CD4-positive, alpha-beta T cell treated with Interleukin-6 at 100 ng/mL for 8 hours (primary cell): ENCODE results near the gene SLC25A11.

Experiments used
- DNase-seq: peaks from one replicate; pipeline ENCODE4 v3.0.0-alpha.2; 2020; ENCODE audit warnings: mixed read lengths, low spot score

Gene SLC25A11

DNA sequence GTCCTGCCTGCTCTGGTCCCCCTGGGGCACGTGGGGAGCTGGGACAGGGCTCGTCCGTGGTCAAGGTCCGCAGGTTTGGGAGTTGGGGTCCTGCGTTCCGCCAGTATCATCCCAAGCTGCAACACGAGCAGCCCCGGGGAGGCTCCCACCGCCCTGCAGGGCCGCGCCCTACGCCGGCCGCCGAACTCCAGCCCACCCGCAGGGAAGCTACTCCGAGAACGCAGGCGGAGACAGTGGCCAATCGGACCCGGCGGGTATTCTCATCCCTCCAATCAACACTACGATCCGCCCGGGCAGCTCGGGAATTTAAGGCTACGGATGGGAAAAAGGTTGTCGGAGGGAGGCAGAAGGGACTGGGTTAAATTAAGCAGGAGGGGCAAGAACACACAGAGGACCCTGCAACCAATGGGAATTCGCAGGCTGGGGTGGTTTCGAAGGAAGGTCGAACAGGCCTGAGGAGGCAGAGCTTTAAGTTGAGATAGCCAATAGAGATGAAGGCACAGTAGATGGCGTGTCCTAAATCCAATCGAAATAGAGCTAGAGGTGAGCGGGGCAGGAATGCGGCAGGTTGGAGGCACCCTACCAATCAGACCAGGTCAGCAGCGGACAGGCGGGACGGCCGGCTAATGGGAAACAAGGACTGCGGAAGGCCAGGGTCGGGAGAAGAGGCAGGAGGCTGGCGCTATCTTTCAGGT lies 27.1 kb upstream of the SLC25A11 start:
- peak; percentile 99 for DNase-seq

DNA sequence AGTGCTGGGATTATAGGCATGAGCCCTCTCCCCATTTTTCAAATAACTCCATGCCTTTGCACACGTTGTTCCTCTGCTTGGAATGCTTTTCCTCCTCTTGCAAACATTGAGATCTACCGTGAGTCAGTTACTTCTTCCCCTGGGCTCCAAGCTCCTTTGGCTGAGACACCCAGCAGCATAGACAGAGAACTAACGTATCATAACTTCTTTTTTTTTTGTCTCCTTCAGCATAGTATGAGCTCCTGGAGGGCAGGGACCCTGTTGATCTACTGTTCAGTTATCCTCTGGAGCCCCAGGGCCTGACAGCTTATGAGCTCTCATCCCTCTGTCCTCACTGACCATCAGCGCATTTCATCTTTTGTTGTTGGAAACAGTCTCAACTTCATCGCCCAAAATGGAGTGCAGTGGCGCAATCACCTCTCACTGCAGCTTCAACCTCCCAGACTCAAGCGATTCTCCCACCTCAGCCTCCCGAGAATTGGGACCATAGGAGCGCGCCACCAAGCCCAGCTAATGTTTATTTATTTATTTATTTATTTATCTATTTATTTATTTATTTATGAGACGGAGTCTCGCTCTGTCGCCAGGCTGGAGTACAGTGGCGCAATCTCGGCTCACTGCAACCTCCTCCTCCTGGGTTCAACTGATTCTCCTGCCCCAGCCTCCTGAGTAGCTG lies 25.6 kb upstream of the SLC25A11 start:
- DNase-seq: no peak

DNA sequence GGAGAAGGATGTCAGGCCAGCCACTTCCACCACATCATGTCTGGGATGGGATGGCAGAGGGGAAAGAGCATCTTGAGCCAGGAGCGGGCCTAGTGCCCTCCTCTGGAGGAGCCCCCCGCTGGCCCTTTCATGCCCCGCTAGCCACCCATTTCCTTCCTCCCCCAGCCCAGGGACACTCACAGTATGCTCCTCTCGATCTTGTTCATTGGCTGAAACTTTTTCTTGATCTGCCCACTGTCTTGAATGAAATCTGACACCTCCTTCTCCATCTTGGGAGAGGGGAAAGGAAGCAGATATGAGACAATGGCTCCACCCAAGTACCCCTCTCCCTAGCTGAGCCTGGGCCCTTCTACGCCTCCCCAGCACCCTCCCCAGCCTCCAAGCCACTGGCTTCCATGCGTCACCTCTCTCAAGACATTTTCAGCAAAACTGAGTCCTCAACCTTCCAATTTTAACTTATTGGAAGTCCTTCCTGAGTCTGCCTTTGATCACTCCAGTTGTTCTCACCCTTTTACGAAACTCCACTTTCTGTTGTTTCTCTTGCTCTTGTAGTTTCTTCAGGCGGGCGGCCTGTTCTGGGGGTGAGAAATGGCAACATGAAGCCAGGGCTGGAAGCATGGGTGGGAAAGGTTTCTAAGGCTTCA lies 20.6 kb upstream of the SLC25A11 start:
- no peak for DNase-seq

DNA sequence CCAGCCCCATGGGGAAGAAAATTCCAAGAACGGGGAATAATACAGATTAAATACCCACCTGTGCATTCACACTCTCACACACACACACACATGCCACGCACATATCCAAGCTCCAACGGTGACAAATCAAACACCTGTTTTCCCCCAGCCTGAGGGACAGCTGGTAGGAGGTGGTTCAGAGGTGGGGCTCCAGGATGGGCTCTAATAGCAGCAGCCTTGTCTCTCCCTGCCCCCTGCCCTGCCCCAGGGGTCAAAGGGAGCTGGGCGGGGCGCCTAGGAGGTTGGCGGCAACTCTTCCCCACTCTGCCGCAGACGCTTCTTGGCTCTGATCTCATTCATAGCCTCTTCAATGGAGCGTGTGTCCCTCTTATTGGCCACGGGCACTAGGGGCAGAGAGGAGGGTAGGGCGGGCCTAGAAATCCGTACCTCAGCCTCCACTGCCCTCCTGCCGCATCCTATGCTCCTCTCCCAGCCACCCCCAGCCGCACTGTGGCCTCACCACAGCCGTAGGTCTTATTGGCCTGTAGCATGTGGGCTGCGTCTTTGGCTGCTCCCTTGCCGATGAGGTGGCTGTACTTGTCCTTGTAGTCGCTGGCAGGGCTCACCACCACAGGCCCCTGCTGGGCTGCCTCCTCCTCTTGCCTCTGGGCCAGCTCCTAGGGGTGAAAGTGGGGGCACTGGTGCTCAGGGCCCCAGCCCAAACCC lies 19.6 kb upstream of the SLC25A11 start:
- no peak for DNase-seq

DNA sequence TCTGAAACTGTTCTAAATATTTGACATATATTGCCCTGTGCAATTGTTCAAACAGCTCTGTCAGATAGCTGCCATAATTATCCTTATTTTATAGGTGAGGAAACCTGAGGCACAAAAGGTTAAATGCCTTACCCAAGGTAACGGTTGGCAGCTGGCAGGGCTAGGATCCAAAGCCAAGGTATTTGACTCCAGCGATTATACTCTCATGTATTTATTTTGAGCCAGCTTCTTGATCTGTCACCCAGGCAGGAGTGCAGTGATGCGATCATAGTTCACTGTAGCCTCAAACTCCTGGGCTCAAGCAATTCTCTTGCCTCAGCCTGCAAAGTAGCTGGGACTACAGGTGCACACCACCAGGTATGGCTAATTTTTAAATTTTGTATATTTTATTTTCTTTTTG lies 18.3 kb upstream of the SLC25A11 start:
- DNase-seq: no peak

DNA sequence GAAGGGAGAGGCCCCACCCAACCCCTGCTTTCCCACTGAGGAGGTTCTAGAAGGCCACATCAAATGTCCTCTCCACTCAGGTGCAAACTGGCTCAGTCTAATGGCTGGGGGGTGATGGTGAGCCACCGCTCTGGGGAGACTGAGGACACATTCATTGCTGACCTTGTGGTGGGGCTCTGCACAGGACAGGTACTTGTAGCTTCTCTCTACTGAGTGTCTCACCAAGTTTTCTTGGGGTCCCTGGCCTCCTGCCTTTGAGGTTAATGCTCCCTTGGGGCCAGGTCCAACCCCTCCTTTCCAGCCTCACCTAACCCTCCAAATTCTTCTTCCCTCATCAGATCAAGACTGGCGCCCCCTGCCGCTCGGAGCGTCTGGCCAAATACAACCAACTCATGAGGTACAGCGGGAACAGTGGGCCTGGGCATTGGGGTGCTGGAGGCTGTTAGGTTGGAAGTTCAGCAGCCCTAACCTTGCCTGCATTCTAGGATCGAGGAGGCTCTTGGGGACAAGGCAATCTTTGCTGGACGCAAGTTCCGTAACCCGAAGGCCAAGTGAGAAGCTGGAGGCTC lies 16.7 kb upstream of the SLC25A11 start:
- peak; percentile 35 for DNase-seq

DNA sequence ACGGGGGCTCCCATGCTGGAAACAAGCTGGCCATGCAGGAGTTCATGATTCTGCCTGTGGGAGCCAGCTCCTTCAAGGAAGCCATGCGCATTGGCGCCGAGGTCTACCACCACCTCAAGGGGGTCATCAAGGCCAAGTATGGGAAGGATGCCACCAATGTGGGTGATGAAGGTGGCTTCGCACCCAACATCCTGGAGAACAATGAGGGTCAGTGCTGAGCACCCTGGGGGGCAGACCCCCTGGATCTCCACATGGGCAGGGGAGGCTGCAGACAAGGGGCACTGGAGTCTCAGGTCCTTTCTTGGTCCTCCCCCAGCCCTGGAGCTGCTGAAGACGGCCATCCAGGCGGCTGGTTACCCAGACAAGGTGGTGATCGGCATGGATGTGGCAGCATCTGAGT lies 15.2 kb upstream of the SLC25A11 start:
- no peak for DNase-seq

DNA sequence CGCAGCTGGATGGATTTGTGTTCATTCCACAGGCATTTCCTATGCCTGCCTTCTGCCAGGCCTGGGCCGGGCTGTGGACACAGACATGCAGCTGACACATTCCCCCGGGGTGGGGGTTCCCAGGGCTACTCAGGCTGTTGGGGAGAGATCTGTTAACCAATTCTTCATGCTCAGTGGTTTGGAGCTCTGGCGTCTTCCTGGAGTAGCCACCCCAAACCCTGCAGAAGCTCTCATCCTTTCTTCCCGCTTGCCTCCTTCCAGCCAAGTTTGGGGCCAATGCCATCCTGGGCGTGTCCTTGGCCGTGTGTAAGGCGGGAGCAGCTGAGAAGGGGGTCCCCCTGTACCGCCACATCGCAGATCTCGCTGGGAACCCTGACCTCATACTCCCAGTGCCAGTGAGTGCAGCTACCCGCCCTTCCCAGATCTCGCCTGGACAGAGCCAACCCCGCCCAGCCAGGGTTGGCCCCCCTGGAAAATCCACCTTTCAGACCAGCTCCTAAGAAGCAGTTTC lies 13.7 kb upstream of the SLC25A11 start:
- DNase-seq: no peak

DNA sequence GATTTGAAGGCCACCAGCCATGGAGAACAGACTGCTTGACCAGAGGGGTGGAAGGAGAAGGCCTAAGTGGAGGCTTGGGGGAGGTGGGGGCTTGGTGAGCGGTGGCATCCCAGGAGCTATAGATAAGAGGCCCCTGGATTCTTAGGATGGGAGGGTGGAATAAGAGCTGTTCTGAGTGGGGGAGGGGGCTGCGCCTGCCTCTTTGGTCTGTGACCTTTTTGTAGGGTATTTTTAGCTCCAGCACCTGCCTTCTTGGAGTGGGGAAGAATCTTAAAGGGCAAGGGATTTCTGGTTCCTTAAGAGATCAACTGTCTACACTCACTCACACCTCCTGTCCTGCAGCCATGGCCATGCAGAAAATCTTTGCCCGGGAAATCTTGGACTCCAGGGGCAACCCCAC lies 11.6 kb upstream of the SLC25A11 start:
- no peak for DNase-seq

DNA sequence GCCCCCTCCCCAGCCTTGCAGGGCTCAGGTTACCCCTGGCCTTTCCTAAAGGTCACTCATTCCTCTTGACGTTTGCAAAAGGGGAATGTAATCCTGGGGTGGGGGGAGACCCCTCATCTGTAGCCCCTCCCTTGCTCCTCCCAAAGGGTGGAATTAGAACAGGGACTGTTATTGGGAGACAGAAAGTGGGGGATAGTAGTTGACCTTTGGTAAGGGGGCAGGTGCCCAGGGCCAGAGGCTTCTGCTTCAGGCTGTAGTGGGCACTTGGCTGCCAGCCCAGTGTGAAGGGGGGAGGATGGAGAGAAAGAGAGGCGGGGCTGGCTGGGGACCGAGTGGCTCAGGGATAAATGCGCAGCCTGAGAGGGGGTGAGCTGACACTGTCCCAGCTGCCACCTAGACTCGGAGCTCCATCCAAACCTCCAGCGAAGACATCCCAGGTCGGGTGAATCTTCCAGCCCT lies 10.9 kb upstream of the SLC25A11 start, which contains the start of gene ENO3:
TSS of gene ENO3 (plus strand) at position 374 of the 459 bp plus-strand sequence. CDS start 711 bp downstream, outside the sequence.
- no peak for DNase-seq

DNA sequence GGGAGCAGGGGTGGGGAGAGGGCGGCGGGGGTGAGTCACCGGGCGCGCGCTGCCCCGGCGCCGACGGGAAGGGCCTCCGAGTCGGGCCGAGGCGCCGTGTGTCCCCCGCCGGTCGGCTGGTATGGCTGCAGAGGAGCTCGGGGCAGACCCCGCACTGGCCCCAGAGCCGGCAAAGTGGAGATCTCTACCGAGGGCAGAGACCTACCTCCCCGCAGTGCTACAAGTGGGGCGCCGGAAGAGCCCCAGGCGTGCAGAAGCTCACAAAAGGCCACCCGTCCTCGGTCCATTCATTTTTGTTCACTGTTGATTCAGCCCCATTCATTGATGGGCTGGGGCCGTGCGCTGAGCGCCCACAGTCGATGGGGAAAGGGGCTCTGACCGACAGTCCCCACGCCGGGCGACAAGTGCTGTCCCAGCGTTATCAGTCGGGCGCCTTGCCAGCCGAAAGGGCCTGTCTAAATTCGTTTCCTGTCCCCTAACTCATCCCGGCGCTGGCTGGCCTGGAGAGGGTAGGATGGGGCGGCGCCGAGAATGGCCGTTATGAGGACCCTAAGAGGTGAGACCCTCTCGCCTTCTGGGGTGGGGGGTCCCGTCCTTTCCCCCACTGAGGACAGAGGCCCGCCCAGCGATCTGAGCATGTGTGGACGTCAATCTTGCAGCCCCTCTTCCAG lies 10.4 kb upstream of the SLC25A11 start:
- DNase-seq: no peak

DNA sequence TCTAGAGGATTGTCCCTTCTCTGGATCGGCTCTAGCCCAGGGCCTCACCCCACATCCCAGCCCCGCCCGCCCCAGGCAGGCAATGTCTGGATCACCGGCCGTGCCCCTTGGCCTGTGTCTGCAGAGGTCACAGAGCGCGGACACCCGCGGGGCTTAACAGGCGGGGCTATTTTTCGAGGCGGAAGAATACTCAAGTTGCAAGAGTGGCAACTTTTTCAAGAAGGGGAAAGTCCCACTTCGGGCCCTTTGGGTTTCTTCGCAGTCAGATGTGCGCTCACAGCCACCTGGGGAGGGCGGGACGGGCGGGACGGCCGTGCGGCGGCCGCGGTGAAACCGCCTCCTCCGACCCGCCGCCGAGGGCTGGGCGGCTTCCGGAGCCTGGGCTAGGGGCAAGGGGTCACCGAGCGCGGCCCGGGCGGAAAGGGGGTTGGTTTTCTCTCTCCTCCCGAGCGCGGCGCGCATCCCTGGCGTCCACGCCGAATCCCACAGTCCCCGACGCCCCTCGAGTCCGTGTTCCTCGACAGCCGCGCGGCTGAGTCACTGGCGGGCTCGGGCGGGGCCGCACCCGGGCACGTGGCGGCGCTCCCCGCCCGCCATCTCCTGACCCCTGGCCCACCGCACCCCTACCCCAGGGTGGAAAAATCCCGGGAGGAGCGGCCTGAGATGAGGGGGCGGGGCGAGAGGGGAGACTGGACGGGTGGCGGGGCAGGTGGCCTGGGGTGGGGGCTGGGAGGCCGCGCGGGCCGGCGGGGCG lies 9.7 kb upstream of the SLC25A11 start:
- peak; percentile 77 for DNase-seq

DNA sequence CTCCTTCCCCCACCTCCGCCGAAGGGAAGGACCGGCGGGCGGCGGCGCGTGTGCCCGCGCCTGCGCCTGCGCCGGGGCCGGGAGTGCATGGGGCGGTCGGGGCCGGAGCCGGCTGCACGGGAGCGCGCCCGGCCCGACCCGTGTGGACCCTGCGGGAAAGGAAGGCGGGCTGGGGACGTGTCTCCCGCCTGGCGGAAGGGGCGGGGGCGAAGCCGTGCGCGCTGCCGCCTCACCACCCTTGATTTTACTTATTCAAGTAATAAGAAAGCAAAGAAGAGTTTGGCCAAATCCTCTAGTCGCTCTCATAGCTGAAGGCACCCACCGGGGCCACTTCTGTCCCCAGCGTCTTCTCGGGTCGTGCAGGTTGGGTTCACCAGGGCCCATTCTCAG lies 9.1 kb upstream of the SLC25A11 start:
- peak; percentile 73 for DNase-seq

DNA sequence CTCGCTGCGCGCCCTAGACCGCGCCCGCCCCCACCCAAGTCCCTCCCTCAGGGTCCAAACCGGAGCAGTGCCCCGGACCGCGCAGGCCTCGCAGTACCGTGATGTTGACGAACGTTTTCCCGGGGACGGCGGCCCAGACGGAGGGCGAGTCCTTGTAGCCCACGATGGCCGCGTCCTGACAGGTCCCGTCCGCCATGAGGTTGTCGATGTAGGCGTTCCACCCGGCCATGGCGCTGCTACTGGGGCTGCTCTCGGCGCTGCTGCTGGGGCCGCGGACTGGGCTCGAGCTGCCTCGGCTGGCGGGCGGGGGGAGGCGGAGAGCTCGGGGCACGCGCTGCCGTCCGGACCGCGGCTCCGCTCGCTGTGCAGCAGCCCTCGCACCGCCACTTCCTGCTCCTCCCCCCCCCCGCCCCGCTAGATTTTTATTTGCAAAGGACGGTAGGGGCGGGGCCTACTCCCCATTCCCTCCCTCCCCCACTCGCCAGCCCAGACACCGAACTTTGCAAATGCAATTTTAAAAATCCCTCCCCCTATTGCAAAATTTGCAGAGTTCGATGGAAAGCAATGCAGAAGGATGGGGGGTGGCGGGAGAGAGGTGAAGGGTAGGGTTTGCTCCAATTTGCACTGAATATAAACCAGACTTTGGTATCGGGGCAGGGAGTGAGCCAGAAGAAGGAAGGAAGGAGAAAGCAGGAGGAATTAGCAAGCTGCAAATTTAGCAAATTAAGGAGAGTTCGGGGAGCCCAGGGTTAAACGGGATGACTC lies 8.5 kb upstream of the SLC25A11 start, which contains the start of gene PFN1:
TSS of gene PFN1 (minus strand) at position 365 of the 765 bp plus-strand sequence. CDS start at position 229, 136 bp downstream.
- peak; percentile 94 for DNase-seq

DNA sequence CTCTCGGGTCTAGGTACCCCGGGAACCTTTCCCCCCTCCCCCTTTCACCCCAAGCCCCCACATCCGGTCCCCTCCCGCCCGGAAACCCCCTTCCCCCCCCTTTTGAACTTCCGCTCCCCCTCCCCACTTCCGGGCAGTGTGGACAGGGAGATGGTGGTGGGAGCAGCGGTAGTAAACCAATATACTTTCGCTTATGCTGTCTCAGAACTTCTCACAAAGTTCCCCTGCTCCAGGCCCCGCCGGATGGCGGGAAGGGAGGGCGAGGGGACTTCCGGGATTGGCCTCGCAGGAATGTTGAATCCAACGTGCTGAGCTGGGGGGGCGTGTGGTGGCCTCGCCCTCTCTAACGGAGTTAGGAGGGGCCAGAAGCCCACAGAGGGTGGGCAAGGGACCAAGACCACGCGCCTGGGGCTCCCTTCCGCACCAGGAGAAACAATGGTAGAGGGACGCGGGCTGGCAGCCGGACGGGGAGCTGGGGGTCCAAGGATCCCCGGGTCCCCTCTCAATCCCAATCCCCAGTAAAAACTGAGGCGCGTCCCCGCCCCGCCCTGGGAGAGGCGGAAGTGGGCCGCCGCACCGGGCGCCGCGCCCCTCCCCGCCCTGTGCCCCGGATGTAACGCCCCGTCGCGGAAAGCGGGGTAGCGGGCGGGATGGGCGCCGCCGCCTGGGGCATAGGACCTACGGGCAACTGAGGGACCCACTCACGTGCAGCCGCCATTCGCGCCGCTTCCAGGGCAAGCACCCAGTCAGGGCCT lies 7.7 kb upstream of the SLC25A11 start:
- peak; percentile 60 for DNase-seq

DNA sequence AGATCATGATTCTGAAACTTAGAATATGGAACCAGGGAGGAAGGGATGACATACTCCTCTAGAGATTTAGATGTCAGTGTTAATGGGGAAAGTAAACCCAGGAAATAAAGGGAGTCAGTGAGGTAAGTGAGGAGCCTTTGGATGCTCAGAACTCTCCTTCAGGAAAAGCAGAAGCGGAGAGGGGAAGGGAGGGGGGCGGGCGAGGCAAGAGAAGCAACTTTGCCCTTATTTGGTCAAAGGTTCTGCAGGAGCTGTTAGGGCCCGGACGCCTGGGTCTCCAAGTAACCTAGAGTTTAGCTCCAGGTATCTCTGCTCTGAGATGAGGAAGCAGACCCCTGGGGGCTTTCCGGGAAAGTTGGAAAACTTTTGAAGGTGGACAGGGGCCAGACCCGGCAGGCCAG lies 7.2 kb upstream of the SLC25A11 start:
- no peak for DNase-seq

DNA sequence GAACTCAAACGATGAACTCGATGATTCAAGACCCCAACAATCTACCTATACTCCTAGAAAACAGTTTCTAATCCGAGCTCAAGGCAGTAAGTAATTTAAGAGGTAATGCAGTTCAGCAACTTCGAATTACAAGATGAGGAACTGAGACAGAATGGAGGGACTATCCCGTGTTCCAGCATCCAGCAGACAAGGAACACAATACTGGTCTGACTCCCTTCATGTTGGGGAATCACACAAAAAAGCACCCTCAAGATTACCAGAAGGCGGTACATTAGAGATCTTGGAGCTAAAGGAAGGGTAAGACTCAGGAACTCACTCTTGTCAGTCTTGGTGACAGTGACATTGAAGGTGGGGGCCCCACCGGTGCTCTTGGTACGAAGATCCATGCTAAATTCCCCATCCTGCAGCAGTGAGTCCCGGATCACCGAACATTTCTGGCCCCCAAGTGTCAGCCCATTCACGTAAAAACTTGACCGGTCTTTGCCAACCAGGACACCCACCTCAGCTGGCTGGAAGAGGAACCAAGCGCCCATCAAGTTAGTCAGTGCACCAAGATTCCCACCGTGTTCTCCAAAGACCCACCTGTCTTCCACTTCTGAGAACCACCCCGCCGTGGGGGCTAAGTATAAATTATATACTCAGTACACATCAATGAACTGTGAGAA lies 6.6 kb upstream of the SLC25A11 start:
- DNase-seq: no peak

DNA sequence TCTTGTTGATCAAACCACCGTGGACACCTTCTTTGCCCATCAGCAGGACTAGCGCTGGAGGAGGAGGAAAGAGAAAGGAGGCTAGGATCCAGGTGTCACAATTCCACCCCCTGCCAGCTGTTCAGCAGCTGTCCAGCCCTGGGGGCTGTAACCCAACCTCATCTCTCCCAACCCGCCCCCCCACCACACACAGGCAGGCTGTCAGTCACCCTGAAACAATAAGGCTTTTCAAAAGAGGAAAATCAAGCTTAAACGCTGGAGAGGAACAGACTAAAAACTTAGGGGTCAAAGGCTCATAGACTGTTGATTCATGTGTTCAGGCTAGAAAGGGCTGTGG lies 6.1 kb upstream of the SLC25A11 start:
- DNase-seq: no peak
